Sigmoid colon (tissue), 7 donors: Measurements from ENCODE around the gene FLVCR1. TPM values are rescaled to one million over a fixed set of nuclear protein-coding genes. Genes with fewer than 3 reads are reported as not detected.

Source experiments
- DNase-seq: peaks from one replicate; pipeline ENCODE4 v3.0.0-alpha.2; 2019
- H3K27ac ChIP-seq, 4 donors: fragments of 200-600 bp; sonication (generic); one replicate each; pipeline ENCODE4 v1.5.1; 2016 to 2019; ENCODE audit warnings: mild to moderate bottlenecking in 1 of 4
- H3K27me3 ChIP-seq, 3 donors: fragments of 200-600 bp; sonication (generic); one replicate each; pipeline ENCODE4 v1.5.1; 2019; ENCODE audit warnings: mild to moderate bottlenecking in 1 of 3
- H3K36me3 ChIP-seq, 4 donors: fragments of 200-600 bp; sonication (generic); one replicate each; pipeline ENCODE4 v1.5.1; 2016 to 2019
- H3K4me1 ChIP-seq, 4 donors: fragments of 200-600 bp; sonication (generic); one replicate each; pipeline ENCODE4 v1.5.1; 2017 to 2019
- H3K4me3 ChIP-seq, 4 donors: fragments of 200-600 bp; sonication (generic); one replicate each; pipeline ENCODE4 v1.5.1; 2017 to 2019; ENCODE audit warnings: mild to moderate bottlenecking in 2 of 4, moderate library complexity in 1 of 4
- H3K9me3 ChIP-seq, 4 donors: fragments of 200-600 bp in 3 of 4; sonication (generic) in 3 of 4; one replicate each; pipeline versions ENCODE4 v1.5.1 to v1.6.1; 2013 to 2019
- EP300 ChIP-seq, 4 donors: sonication (generic); formaldehyde crosslinking; IDR thresholded peaks; one replicate each; pipeline ENCODE4 v1.6.1; 2017; ENCODE audit warnings: antibody characterized with exemption in 4 of 4
- POLR2A ChIP-seq, 2 donors: fragments of 450-650 bp; IDR thresholded peaks; one replicate each; pipeline ENCODE4 v1.6.1; 2016; ENCODE audit warnings: antibody characterized with exemption in 2 of 2, mild to moderate bottlenecking in 2 of 2, moderate library complexity in 2 of 2
- POLR2AphosphoS5 ChIP-seq, 4 donors: sonication (generic); formaldehyde crosslinking; IDR thresholded peaks; one replicate each; pipeline ENCODE4 v1.6.1; 2017; ENCODE audit warnings: antibody characterized with exemption in 4 of 4
- WGBS, 2 donors: extraction: QIAGEN DNeasy Blood & Tissue Kit; methylation state at CpG; one replicate each; pipeline ENCODE4 v1.1.7; 2013; 5-methylcytosine and 5-hydroxymethylcytosine counted together
- intact Hi-C: fragments of 100-400 bp; cut with DNase I; formaldehyde crosslinking; loops from one replicate; pipeline ENCODE4 v1.15.1; 2023
- polyA plus RNA-seq, 3 donors: library from polyadenylated mRNA; stranded (reverse); fragments of 200-250 nt; gene quantifications; one replicate each; pipeline ENCODE4 v1.2.3, GENCODE V29; 2013
- total RNA-seq, 4 donors: library from RNA; depleted of rRNA; stranded (reverse); fragments of >200 nt; gene quantifications; one replicate each; pipeline ENCODE4 v1.1.0, GENCODE V29; 2016
- TF ChIP-seq, protein P1 (sequence below), 4 experiments: fragments of 450-650 bp in 3 of 4; fragments of 200-600 bp in 1 of 4; IDR thresholded peaks; one replicate each; pipeline ENCODE4 v1.5.1; 2016 to 2019; ENCODE audit warnings: antibody characterized with exemption in 4 of 4, mild to moderate bottlenecking in 3 of 4, moderate library complexity in 2 of 4
- donor health status: healthy with polysubstance abuse.
- donor health status: Bipolar disorder and iron deficiency.
- donor health status: healthy.

Gene FLVCR1
- total and polyA plus RNA-seq, 7 donors: 0.60 to 6.9 (median 3.3) TPM

DNA sequence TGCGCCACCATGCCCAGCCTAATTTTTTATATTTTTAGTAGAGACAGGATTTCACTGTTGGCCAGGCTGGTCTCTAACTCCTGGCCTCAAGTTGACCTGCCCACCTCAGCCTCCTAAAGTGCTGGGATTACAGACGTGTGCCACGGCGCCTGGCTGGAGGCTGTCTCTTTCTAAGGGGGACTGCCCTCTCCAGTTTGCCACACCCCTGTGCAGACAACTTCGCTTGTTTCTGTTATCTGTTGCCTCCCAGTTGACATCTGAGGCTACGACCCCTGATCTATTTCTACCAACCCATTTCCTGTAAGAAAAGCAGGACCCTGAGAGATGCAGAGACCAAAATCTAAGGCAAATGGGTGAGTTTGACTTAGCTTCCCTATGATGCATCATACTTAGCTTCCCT is 68.3 kb downstream of the FLVCR1 start:
- H3K27me3 ChIP-seq: no peaks in the 10 kb centered on the region
- H3K4me3 ChIP-seq: no peak overlapping the region
- intact Hi-C loops: no loop called here
- 84 to 89% methylated on average over 6 of the region's 6 CpGs for WGBS, 2 donors
- no peak overlapping the region for H3K27ac ChIP-seq
- H3K4me1 ChIP-seq: peaks cover 0 to 2% (median 0%) of the 10 kb centered on the region in 4 donors
- no peaks in the 10 kb centered on the region for H3K36me3 ChIP-seq
- no peaks in the 10 kb centered on the region for H3K9me3 ChIP-seq
- TF ChIP-seq POLR2A (IDR thresholded peaks at IDR 0.05) (no peak), POLR2AphosphoS5 (IDR thresholded peaks at IDR 0.05) (no peak), EP300 (IDR thresholded peaks at IDR 0.05) (no peak)
- TF ChIP-seq, protein P1, sequence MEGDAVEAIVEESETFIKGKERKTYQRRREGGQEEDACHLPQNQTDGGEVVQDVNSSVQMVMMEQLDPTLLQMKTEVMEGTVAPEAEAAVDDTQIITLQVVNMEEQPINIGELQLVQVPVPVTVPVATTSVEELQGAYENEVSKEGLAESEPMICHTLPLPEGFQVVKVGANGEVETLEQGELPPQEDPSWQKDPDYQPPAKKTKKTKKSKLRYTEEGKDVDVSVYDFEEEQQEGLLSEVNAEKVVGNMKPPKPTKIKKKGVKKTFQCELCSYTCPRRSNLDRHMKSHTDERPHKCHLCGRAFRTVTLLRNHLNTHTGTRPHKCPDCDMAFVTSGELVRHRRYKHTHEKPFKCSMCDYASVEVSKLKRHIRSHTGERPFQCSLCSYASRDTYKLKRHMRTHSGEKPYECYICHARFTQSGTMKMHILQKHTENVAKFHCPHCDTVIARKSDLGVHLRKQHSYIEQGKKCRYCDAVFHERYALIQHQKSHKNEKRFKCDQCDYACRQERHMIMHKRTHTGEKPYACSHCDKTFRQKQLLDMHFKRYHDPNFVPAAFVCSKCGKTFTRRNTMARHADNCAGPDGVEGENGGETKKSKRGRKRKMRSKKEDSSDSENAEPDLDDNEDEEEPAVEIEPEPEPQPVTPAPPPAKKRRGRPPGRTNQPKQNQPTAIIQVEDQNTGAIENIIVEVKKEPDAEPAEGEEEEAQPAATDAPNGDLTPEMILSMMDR (IDR thresholded peaks at IDR 0.05): no peak
- DNase-seq: no peak

DNA sequence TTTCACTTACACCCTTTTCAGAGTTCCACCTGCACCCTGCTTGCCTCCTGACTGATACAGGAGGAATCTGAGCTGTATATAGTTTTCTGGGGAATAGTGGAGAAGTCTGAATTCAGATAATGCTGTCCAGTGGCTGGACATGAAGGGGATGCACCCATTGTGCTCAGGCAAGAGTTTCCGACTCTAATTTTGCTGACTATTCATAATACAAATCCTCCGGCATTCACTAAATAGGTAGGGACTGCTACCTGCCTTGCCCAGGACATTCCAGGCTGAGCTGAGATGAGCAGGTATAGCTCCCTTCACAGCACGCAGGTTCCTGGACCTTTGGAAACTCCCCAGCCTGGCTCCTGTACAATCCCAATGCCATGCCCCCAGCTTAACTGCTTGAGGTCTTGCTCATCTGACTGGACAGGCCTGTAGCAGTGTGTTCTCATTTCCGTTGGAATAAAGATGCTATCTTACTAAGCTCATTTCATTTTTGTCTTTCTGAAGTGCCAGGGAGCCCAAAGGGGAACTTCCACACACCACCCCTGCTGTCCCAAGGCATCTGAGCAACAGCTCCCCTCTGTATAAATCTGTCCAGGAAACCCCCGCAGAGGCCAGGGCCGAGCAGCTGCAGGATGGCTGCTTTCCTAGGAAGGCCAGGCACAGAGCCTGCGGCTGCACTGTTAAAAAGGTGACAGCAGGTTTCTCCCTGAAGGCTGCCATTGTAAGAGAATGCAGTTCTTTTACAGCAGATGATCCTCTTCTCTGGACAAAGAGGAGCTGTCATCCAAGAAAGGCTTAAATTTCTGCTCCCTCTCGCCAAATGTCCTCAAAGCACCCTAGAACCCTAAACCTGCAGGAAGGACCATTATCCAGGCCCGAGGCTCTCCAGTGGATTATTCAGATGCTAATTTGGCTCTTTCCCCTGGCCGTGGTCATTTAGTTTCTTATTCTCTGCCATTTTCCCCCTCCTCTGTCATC is 70.5 kb downstream of the FLVCR1 start:
- H3K9me3 ChIP-seq: no peaks in the 10 kb centered on the region
- H3K27me3 ChIP-seq: no peaks in the 10 kb centered on the region
- peak overlapping the region in 2 of 4 donors; percentile 6 to 23 for H3K27ac ChIP-seq
- H3K36me3 ChIP-seq: no peaks in the 10 kb centered on the region
- H3K4me3 ChIP-seq: no peak overlapping the region
- H3K4me1 ChIP-seq: no peaks in the 10 kb centered on the region
- no peak for TF ChIP-seq EP300 (IDR thresholded peaks at IDR 0.05)
- TF ChIP-seq POLR2A (IDR thresholded peaks at IDR 0.05): no peak
- TF ChIP-seq POLR2AphosphoS5 (IDR thresholded peaks at IDR 0.05): no peak
- TF ChIP-seq, protein P1 (IDR thresholded peaks at IDR 0.05): no peak
- 56 to 77% methylated on average over 10 of the region's 10 CpGs for WGBS, 2 donors
- intact Hi-C loops: no loop called here
- DNase-seq: no peak

DNA sequence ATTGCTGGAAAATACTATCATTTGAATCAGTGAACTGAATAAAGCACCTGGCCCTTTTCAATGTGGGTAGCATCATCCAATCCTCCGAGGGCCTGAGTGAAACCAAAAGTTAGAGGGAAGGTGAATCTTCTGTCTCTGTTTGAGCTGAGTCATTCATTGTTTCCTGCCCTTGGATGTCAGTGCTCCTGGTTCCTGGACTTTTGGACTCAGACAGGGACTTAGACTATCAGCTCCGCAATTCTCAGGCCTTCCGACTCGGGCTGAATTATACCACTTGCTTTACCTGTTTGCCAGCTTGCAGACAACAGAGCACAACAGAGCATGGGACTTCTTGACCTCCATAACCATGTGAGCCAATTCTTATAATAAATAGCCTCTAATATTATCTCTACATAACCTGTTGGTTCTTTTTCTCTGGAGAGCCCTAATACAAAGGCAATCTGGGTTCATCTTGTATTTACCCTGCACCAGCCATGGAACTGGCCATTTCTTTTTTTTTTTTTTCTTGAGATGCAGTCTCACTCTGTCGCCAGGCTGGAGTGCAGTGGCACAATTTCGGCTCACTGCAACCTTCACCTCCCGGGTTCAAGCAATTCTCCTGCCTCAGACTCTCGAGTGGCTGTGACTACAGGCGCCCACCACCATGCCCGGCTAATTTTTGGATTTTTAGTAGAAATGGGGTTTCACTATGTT is 73.1 kb downstream of the FLVCR1 start:
- no peak overlapping the region for H3K27ac ChIP-seq
- DNase-seq: no peak
- no peaks in the 10 kb centered on the region for H3K36me3 ChIP-seq
- intact Hi-C loops: no loop called here
- H3K4me3 ChIP-seq: no peak overlapping the region
- H3K4me1 ChIP-seq: no peaks in the 10 kb centered on the region
- H3K9me3 ChIP-seq: no peaks in the 10 kb centered on the region
- 65 to 76% methylated on average over 10 of the region's 10 CpGs for WGBS, 2 donors
- H3K27me3 ChIP-seq: no peaks in the 10 kb centered on the region
- TF ChIP-seq POLR2AphosphoS5 (IDR thresholded peaks at IDR 0.05) (no peak), POLR2A (IDR thresholded peaks at IDR 0.05) (no peak), EP300 (IDR thresholded peaks at IDR 0.05) (no peak)
- TF ChIP-seq, protein P1 (IDR thresholded peaks at IDR 0.05): no peak

- intact Hi-C loops: no loop called here
- WGBS, 2 donors: 89 to 95% methylated on average over 1 of the region's 1 CpG
- no peak for DNase-seq
Measured at GRCh38 chr1:212933815-212934471, 75.9 kb downstream of the FLVCR1 start.

More at GRCh38 chr1:212933815-212934471, 75.9 kb downstream of the FLVCR1 start:
- H3K27me3 ChIP-seq: no peaks in the 10 kb centered on the region
- H3K4me3 ChIP-seq: no peak overlapping the region
- H3K36me3 ChIP-seq: no peaks in the 10 kb centered on the region
- H3K9me3 ChIP-seq: no peaks in the 10 kb centered on the region
- no peaks in the 10 kb centered on the region for H3K4me1 ChIP-seq
- TF ChIP-seq POLR2A (IDR thresholded peaks at IDR 0.05) (no peak), EP300 (IDR thresholded peaks at IDR 0.05) (no peak), POLR2AphosphoS5 (IDR thresholded peaks at IDR 0.05) (no peak)
- TF ChIP-seq, protein P1 (IDR thresholded peaks at IDR 0.05): no peak
- no peak overlapping the region for H3K27ac ChIP-seq
